Smooth muscle cell (in vitro differentiated cells): Measurements from ENCODE around the gene PIGK. TPM values are rescaled to one million over a fixed set of nuclear protein-coding genes. Genes with fewer than 3 reads are reported as not detected.

Experiments
- DNase-seq: peaks from one replicate; lab custom pipeline; 2025; ENCODE audit not compliant: unreplicated experiment; lab: John Stamatoyannopoulos, UW
- H2AFZ ChIP-seq: fragments of 200-600 bp; sonication (generic); 2 replicates; pipeline ENCODE4 v1.6.0; 2016; ENCODE audit warnings: antibody characterized with exemption, low read depth, mild to moderate bottlenecking
- H3F3A ChIP-seq: fragments of 200-600 bp; sonication (generic); 2 replicates; pipeline ENCODE4 v1.6.0; 2017; ENCODE audit warnings: antibody characterized with exemption, low read depth
- H3K27ac ChIP-seq: fragments of 200-600 bp; sonication (generic); 2 replicates; pipeline ENCODE4 v1.5.1; 2016; ENCODE audit warnings: low read depth, mild to moderate bottlenecking
- H3K27me3 ChIP-seq: fragments of 200-600 bp; sonication (generic); 2 replicates; pipeline ENCODE4 v1.6.1; 2016; ENCODE audit warnings: low read depth, mild to moderate bottlenecking
- H3K36me3 ChIP-seq: fragments of 200-600 bp; sonication (generic); 2 replicates; pipeline ENCODE4 v1.5.1; 2016; ENCODE audit warnings: low read depth
- H3K4me1 ChIP-seq: fragments of 200-600 bp; sonication (generic); 2 replicates; pipeline ENCODE4 v1.5.1; 2016; ENCODE audit warnings: low read depth
- H3K4me2 ChIP-seq: fragments of 200-600 bp; sonication (generic); 2 replicates; pipeline ENCODE4 v1.6.0; 2016; ENCODE audit warnings: mild to moderate bottlenecking
- H3K4me3 ChIP-seq: fragments of 200-600 bp; sonication (generic); 2 replicates; pipeline ENCODE4 v1.5.1; 2016; ENCODE audit warnings: mild to moderate bottlenecking
- H3K79me2 ChIP-seq: fragments of 200-600 bp; sonication (generic); 2 replicates; pipeline ENCODE4 v1.6.0; 2016; ENCODE audit warnings: low read depth, mild to moderate bottlenecking
- H3K9ac ChIP-seq: fragments of 200-600 bp; sonication (generic); 2 replicates; pipeline ENCODE4 v1.6.0; 2016; ENCODE audit warnings: low read depth
- H3K9me3 ChIP-seq: fragments of 200-600 bp; sonication (generic); replicated peaks from 2 replicates; pipeline ENCODE4 v1.5.1; 2016; ENCODE audit warnings: low read depth
- H4K20me1 ChIP-seq: fragments of 200-600 bp; sonication (generic); 2 replicates; pipeline ENCODE4 v1.6.0; 2016; ENCODE audit warnings: low read depth
- WGBS: methylation state at CpG from one replicate; pipeline ENCODE4 v1.1.7; 2016; ENCODE audit warnings: low lambda C conversion rate; 5-methylcytosine and 5-hydroxymethylcytosine counted together
- polyA plus RNA-seq: library from polyadenylated mRNA; unstranded; fragments of >200 nt; fragmentation: Nextera tagmentation; extraction: Ambion mirVana; gene quantifications from 2 replicates; pipeline ENCODE4 v1.2.1, GENCODE V29; 2016
- total RNA-seq: library from RNA; depleted of rRNA; stranded (reverse); fragments of >200 nt; gene quantifications from 2 replicates; pipeline ENCODE4 v1.2.3, GENCODE V29; 2014
- TF ChIP-seq, protein P1 (sequence below): fragments of 200-600 bp; sonication (generic); IDR thresholded peaks from 2 replicates; pipeline ENCODE4 v1.5.1; 2017; ENCODE audit warnings: borderline replicate concordance, mild to moderate bottlenecking, antibody characterized with exemption; ENCODE audit not compliant: insufficient read depth, poor library complexity, severe bottlenecking

The PIGK gene
- total and polyA plus RNA-seq, 2 experiments from 2014 or later: 18.0 to 39.3 TPM

DNA sequence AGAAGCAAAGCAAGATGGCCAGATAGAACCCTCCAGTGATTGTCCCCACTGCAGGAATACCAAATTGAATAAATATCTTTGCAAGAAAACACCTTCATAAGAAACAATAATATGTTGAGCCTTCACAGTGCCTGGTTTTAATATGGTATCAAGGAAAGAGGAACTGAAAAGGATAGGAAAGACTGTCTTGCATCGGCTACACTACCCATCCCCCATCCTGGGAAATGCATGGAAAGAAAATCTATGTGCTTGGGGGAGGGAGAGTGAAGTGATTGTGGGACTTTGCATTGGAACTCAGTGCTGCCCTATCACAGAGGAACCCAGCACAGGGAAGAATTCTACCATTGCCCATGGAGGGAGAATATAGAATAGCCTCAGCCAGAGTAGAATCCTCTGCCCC lies 34.0 kb upstream of the PIGK start:
- Histone ChIP-seq H3K4me2 (no peak overlapping the region), H3K27ac (no peak overlapping the region), H3F3A (no peaks in the 10 kb centered on the region), H3K9ac (no peak overlapping the region), H3K79me2 (no peaks in the 10 kb centered on the region), H3K36me3 (no peaks in the 10 kb centered on the region), H3K4me3 (no peak overlapping the region), H3K27me3 (no peaks in the 10 kb centered on the region), H3K4me1 (no peaks in the 10 kb centered on the region), H2AFZ (no peak overlapping the region), H4K20me1 (no peaks in the 10 kb centered on the region), H3K9me3 (peaks cover 3% of the 10 kb centered on the region)
- WGBS: 89% methylated on average over 1 of the region's 1 CpG
- TF ChIP-seq, protein P1, sequence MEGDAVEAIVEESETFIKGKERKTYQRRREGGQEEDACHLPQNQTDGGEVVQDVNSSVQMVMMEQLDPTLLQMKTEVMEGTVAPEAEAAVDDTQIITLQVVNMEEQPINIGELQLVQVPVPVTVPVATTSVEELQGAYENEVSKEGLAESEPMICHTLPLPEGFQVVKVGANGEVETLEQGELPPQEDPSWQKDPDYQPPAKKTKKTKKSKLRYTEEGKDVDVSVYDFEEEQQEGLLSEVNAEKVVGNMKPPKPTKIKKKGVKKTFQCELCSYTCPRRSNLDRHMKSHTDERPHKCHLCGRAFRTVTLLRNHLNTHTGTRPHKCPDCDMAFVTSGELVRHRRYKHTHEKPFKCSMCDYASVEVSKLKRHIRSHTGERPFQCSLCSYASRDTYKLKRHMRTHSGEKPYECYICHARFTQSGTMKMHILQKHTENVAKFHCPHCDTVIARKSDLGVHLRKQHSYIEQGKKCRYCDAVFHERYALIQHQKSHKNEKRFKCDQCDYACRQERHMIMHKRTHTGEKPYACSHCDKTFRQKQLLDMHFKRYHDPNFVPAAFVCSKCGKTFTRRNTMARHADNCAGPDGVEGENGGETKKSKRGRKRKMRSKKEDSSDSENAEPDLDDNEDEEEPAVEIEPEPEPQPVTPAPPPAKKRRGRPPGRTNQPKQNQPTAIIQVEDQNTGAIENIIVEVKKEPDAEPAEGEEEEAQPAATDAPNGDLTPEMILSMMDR: no peak
- DNase-seq: no peak

DNA sequence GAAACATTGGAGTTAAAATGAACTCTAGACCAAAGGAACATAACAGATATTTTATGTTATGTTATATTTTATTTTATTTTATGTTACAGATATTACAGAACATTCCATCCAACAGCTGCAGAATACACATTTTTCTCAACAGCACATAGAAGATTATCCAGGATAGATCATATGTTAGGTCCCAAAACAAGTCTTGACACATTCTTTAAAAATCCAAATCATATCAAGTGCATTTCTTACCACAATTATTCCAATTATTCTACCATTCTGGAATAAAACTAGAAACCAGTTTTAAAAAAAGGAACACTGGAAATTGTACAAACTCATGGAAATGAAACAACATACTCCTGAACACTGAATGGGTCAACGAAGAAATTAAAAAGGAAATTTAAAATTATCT lies 30.9 kb upstream of the PIGK start:
- Histone ChIP-seq H3K4me1 (no peaks in the 10 kb centered on the region), H3K36me3 (no peaks in the 10 kb centered on the region), H3K79me2 (no peaks in the 10 kb centered on the region), H2AFZ (no peak overlapping the region), H3K27me3 (no peaks in the 10 kb centered on the region), H3K9me3 (peaks cover 3% of the 10 kb centered on the region), H3K9ac (no peak overlapping the region), H3K27ac (no peak overlapping the region), H3F3A (no peaks in the 10 kb centered on the region), H3K4me3 (no peak overlapping the region), H3K4me2 (no peak overlapping the region), H4K20me1 (no peaks in the 10 kb centered on the region)
- TF ChIP-seq, protein P1: no peak
- DNase-seq: no peak
- 89% methylated on average over 1 of the region's 1 CpG for WGBS

DNA sequence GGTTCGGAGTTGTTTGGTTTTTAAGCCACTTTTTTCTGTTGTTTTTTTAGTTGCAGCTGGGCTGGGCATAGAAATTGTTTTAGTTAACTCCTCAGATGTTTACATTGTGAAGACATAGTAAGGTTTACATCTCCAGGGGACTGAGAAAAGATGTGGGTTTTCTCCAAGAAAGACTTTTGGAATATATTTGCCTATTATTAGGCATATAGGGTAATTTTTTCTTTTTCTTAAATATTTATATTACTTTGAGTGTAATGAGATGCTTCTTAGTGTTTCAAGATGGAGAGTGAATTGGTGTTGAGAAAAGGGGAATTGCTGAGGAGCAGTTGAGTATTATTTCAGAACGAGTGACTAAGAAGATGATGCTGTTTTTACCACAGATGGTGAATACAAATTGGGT lies 26.6 kb upstream of the PIGK start:
- H3K27ac ChIP-seq: no peak overlapping the region
- TF ChIP-seq, protein P1: no peak
- H3K4me3 ChIP-seq: no peak overlapping the region
- DNase-seq: no peak
- no peaks in the 10 kb centered on the region for H3K27me3 ChIP-seq
- peaks cover 3% of the 10 kb centered on the region for H3K9me3 ChIP-seq
- no peaks in the 10 kb centered on the region for H3K79me2 ChIP-seq
- no peaks in the 10 kb centered on the region for H4K20me1 ChIP-seq
- no peaks in the 10 kb centered on the region for H3K4me1 ChIP-seq
- 66% methylated on average over 2 of the region's 2 CpGs for WGBS
- no peak overlapping the region for H2AFZ ChIP-seq
- no peak overlapping the region for H3K4me2 ChIP-seq
- no peaks in the 10 kb centered on the region for H3F3A ChIP-seq
- H3K9ac ChIP-seq: no peak overlapping the region
- H3K36me3 ChIP-seq: no peaks in the 10 kb centered on the region

DNA sequence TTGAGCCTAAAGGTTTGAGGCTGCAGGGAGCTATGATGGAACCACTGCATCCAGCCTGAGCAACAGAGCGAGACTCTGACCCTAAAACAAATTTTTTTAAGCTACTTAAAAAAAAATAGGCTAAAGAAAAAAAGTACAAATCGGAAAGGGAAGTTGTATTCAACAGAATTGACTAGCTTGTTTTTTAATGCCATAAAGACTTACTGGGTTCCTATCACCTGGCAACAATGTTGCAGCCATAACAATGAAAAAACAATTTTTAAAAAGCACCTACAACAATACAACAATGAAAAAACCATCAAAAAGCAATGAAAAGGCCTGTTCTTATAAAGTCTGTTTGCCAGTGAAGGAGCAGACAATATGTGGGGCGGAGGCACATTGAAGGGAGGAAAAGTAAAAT lies 20.1 kb upstream of the PIGK start:
- Histone ChIP-seq H3K36me3 (no peaks in the 10 kb centered on the region), H3K4me2 (no peak overlapping the region), H3K27ac (no peak overlapping the region), H3K9ac (no peak overlapping the region), H4K20me1 (no peaks in the 10 kb centered on the region), H3K4me1 (no peaks in the 10 kb centered on the region), H3K9me3 (no peaks in the 10 kb centered on the region), H3K27me3 (no peaks in the 10 kb centered on the region), H2AFZ (no peak overlapping the region), H3K79me2 (no peaks in the 10 kb centered on the region), H3F3A (no peaks in the 10 kb centered on the region), H3K4me3 (no peak overlapping the region)
- WGBS: 84% methylated on average over 3 of the region's 3 CpGs
- no peak for DNase-seq
- TF ChIP-seq, protein P1: no peak
